Ovary (tissue), 9 donors: ENCODE measurements around the gene FNBP1. TPM values are rescaled to one million over a fixed set of nuclear protein-coding genes. Genes with fewer than 3 reads are reported as not detected.
A peak's percentile ranks its signal among the peaks of the same experiment; 100 is the strongest.

Experiments used
- DNase-seq, 5 donors: peaks; one replicate each; pipeline ENCODE4 v3.0.0-alpha.2; 2019 to 2020
- H3K27ac ChIP-seq, 2 donors: fragments of 200-600 bp; one replicate each; pipeline versions ENCODE4 v1.5.1 to v1.8.0; 2019 to 2022
- H3K27me3 ChIP-seq: fragments of 200-600 bp; one replicate; pipeline ENCODE4 v1.8.0; 2022
- H3K36me3 ChIP-seq: fragments of 200-600 bp; sonication (generic); one replicate; pipeline ENCODE4 v1.5.1; 2019
- H3K4me1 ChIP-seq: one replicate; pipeline ENCODE4 v1.8.1; 2013; ENCODE audit warnings: mild to moderate bottlenecking, moderate library complexity; ENCODE audit not compliant: insufficient read depth
- H3K4me3 ChIP-seq: fragments of 200-600 bp; sonication (generic); one replicate; pipeline ENCODE4 v1.5.1; 2017
- H3K9me3 ChIP-seq, 2 donors: fragments of 200-600 bp in 1 of 2; sonication (generic) in 1 of 2; one replicate each; pipeline versions ENCODE4 v1.5.1 to v1.8.1; 2013 to 2019; ENCODE audit warnings: mild to moderate bottlenecking in 1 of 2, moderate library complexity in 1 of 2
- CTCF ChIP-seq, 3 donors: fragments of 450-650 bp in 2 of 3; fragments of 200-600 bp in 1 of 3; IDR thresholded peaks; one replicate each; pipeline versions ENCODE4 v1.5.1 to v1.8.0; 2016 to 2022; ENCODE audit warnings: antibody characterized with exemption in 3 of 3, mild to moderate bottlenecking in 1 of 3
- EP300 ChIP-seq: sonication (generic); formaldehyde crosslinking; IDR thresholded peaks from one replicate; pipeline ENCODE4 v1.6.1; 2017; ENCODE audit warnings: antibody characterized with exemption
- POLR2A ChIP-seq: fragments of 450-650 bp; IDR thresholded peaks from one replicate; pipeline ENCODE4 v1.6.1; 2017; ENCODE audit warnings: antibody characterized with exemption, mild to moderate bottlenecking, moderate library complexity
- WGBS, 3 donors: extraction: QIAGEN DNeasy Blood & Tissue Kit in 1 of 3; methylation state at CpG; one replicate each; pipeline versions ENCODE4 v1.1.5 to v1.1.7; 2013 to 2017; 5-methylcytosine and 5-hydroxymethylcytosine counted together
- intact Hi-C, 4 donors: fragments of 100-400 bp; cut with DNase I; formaldehyde crosslinking; loops; one replicate each; pipeline versions ENCODE4 v1.11.0 to v1.15.1; 2022 to 2023
- polyA plus RNA-seq, 2 donors: library from polyadenylated mRNA; stranded (reverse); fragments of 200-250 nt in 1 of 2; fragments of 350-450 nt in 1 of 2; fragmentation: Illumina TruSeq in 1 of 2; extraction: RNeasy Lipid Tissue Mini Kit (QIAGEN cat#74804) in 1 of 2; gene quantifications; one replicate each; pipeline ENCODE4 v1.2.3, GENCODE V29; 2013 to 2014
- total RNA-seq, 7 donors: library from RNA; depleted of rRNA in 2 of 7; stranded (reverse); fragments of >200 nt in 2 of 7; fragmentation: NEBNext Ultra II Directional in 3 of 7; extraction: Animal tissue kit (Norgen Biotek cat#: 25700) in 3 of 7; gene quantifications; one replicate each; pipeline versions ENCODE4 v1.1.0 to v1.2.4, GENCODE V29; 2016 to 2023
- donor health status: DM: no; HTN: no; CAD: no; lungs with moderate emphysema.
- donor health status: DM: no; HTN: no; CAD: no.
- donor health status: Bipolar disorder and iron deficiency.
- donor health status: DM: yes; HTN: yes; CAD: no.
- donor health status: DM: no; HTN: no; CAD: no.
- donor health status: DM: yes; HTN: yes; CAD: no.

FNBP1 gene
- total and polyA plus RNA-seq, 9 donors: 18.0 to 61.5 (median 49.0) TPM

GRCh38 chr9:129962451-129962864 lies 80.5 kb downstream of the FNBP1 start:
- no peak for TF ChIP-seq EP300
- peak overlapping the region; percentile 32 for H3K4me3 ChIP-seq
- intact Hi-C loops: no loop called here

GRCh38 chr9:129958796-129959195 lies 84.2 kb downstream of the FNBP1 start:
- WGBS, 3 donors: 79 to 93% (median 81%) methylated on average over 1 of the region's 1 CpG
- Histone ChIP-seq H3K4me3 (no peak overlapping the region), H3K4me1 (peaks cover 6% of the 10 kb centered on the region), H3K9me3 (no peaks in the 10 kb centered on the region), H3K27ac (no peak overlapping the region), H3K27me3 (no peaks in the 10 kb centered on the region), H3K36me3 (no peaks in the 10 kb centered on the region)
- TF ChIP-seq EP300 (no peak), CTCF (IDR thresholded peaks at IDR 0.05) (no peak), POLR2A (no peak)
- intact Hi-C loops: no loop called here
- DNase-seq: no peak

More at GRCh38 chr9:129962451-129962864, 80.5 kb downstream of the FNBP1 start:
- WGBS, 3 donors: 26 to 41% (median 37%) methylated on average over 9 of the region's 9 CpGs
- Histone ChIP-seq H3K27ac (peak overlapping the region; percentile 67 to 76), H3K9me3 (no peaks in the 10 kb centered on the region), H3K27me3 (no peaks in the 10 kb centered on the region), H3K36me3 (no peaks in the 10 kb centered on the region), H3K4me1 (peaks cover 7% of the 10 kb centered on the region)
- DNase-seq: no peak

GRCh38 chr9:129954868-129955550 lies 88.0 kb downstream of the FNBP1 start:
- H3K27me3 ChIP-seq: no peaks in the 10 kb centered on the region
- H3K9me3 ChIP-seq: no peaks in the 10 kb centered on the region
- H3K4me3 ChIP-seq: no peak overlapping the region
- no peak overlapping the region for H3K27ac ChIP-seq
- no peak for TF ChIP-seq EP300
- TF ChIP-seq POLR2A: no peak
- TF ChIP-seq CTCF (IDR thresholded peaks at IDR 0.05): no peak
- intact Hi-C loops: no loop called here
- no peak for DNase-seq
- WGBS, 3 donors: 55 to 66% (median 58%) methylated on average over 6 of the region's 6 CpGs
- peaks cover 3% of the 10 kb centered on the region for H3K4me1 ChIP-seq
- H3K36me3 ChIP-seq: no peaks in the 10 kb centered on the region

GRCh38 chr9:129953736-129954135 lies 89.3 kb downstream of the FNBP1 start:
- TF ChIP-seq POLR2A (no peak), CTCF (IDR thresholded peaks at IDR 0.05) (no peak), EP300 (no peak)
- Histone ChIP-seq H3K4me1 (peaks cover 4% of the 10 kb centered on the region), H3K27me3 (no peaks in the 10 kb centered on the region), H3K36me3 (no peaks in the 10 kb centered on the region), H3K4me3 (no peak overlapping the region), H3K9me3 (no peaks in the 10 kb centered on the region), H3K27ac (no peak overlapping the region)
- intact Hi-C loops: no loop called here
- WGBS, 3 donors: 84 to 98% (median 90%) methylated on average over 1 of the region's 1 CpG
- DNase-seq: no peak

GRCh38 chr9:129952337-129952736 lies 90.7 kb downstream of the FNBP1 start:
- Histone ChIP-seq H3K27ac (no peak overlapping the region), H3K9me3 (no peaks in the 10 kb centered on the region), H3K4me3 (no peak overlapping the region), H3K27me3 (no peaks in the 10 kb centered on the region), H3K36me3 (no peaks in the 10 kb centered on the region), H3K4me1 (peaks cover 6% of the 10 kb centered on the region)
- TF ChIP-seq POLR2A (no peak), CTCF (IDR thresholded peaks at IDR 0.05) (no peak), EP300 (no peak)
- 93 to 98% (median 96%) methylated on average over 3 of the region's 3 CpGs for WGBS, 3 donors
- DNase-seq: no peak
- intact Hi-C loops: no loop called here
